ENCODE data around the gene TNIP1.
A peak's percentile ranks its signal among the peaks of the same experiment; 100 is the strongest.

TNIP1 gene

DNA sequence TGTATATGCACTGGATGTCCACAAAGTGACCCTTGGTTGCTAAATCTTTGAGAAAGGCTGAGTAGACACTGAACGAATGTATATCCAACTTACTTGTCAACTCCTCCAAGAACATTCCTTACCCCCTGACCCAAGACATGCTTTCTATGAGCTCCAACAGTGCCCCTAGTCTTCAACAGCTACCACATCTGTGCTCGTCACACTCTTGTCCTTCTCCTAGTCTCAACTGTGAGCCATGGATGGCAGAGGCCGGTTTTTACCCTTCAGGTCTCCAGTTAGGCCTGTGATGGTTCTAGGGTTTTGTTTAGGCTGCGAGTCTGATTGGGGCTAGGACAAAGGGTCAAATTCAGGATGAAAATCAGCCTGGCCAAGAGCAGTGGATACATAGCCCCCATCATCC, 79.4 kb downstream of the TNIP1 start:
- DNase-seq (ENCODE audit: low read depth) = no peak

- DNase-seq (ENCODE audit: low read depth) = peak; percentile 55
These were observed 81.0 kb downstream of the TNIP1 start for GRCh38 chr5:150999704-151000442.

DNA sequence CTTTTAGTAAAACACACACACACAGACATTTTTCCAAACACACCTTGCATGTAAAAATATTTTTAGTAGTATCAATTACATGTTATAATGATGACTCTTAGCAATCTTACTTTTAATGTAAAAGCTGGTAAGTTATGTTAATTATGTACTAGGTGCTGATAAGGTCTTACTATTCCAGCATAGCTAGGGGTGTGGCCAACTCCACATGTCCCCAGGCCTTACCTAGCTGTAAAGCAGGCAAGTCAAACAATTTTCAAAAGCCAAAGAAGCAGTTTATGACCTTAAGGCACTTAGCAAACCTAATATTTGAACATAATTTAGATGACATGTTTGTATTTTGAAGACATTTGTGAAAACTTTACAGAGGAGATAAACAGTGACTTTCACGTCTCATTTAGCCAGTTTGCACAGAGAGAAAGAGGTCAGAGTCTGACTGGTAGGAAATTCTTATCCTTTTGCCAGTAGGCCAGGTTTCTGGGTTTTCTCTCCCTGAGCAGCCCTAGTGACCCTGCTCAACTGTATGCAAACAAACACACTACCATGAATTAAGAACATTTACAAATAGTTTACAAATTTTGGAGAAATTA, 86.9 kb downstream of the TNIP1 start:
- no peak for DNase-seq (ENCODE audit: low read depth)

DNA sequence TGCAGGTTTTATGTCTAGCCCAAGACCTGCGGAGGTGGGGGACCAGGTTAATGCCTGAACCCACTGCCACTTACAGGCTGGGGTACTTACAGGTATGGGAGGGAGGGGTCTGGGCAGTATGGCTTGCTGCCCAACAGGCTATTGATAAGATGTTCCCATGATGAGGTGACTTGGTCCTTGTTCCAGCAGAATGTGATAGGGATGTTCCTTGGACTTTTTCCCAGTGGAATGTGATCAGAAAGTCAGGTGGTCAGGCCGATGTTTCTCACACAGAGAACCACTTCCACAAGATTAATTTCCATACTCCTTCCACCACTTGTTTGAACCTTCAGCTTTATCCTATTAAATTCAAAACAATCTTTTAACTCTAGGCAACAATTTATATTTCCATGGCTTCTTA, 87.4 kb downstream of the TNIP1 start:
- no peak for DNase-seq (ENCODE audit: low read depth)

DNA sequence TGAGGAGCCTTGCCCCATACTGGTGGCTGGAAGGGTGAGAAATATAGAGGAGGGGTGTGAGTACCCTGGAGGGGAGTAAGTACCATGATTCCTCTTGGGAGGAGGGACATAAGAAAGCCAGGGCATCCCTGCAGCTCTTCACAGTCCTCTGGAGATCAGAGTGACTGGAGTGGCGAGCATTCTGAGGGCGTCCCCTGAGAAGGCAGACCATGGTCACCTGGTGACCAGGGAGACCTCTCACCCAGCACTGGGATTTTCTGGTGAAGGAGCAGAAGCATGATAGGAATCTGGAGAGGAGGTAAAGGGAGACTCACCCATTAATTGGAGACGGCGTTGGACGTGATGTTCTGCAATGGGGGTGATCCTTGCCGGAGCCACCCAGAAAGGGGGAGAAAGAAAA, 88.1 kb downstream of the TNIP1 start:
- DNase-seq (ENCODE audit: low read depth) = no peak

- no peak for DNase-seq (ENCODE audit: low read depth)
These were observed 91.1 kb downstream of the TNIP1 start for GRCh38 chr5:150989695-150990094.

GRCh38 chr5:150987746-150988145, 93.1 kb downstream of the TNIP1 start:
- no peak for DNase-seq (ENCODE audit: low read depth)

All from iris pigment epithelial cell (primary cell).